ENCODE measurements around the gene TTC28. TPM values are rescaled to one million over a fixed set of nuclear protein-coding genes. Genes with fewer than 3 reads are reported as not detected.

Gene TTC28
- total RNA-seq, 6 experiments from 2014 or later = 10.8 to 18.9 (median 13.6) TPM

GRCh38 chr22:28237112-28237511 is 442.5 kb downstream of the TTC28 start:
- Mint-ChIP-seq H3K4me3 (no peak overlapping the region), H3K27ac (no peak overlapping the region), H3K4me1 (ENCODE audit: low read depth) (peaks cover 15% of the 10 kb centered on the region), H3K27me3 (ENCODE audit: insufficient read depth) (no peaks in the 10 kb centered on the region; the same call in 1 of the 2 replicates), H3K9me3 (no peaks in the 10 kb centered on the region), H3K36me3 (ENCODE audit: low read depth) (peaks cover 5% of the 10 kb centered on the region; the same call in 1 of the 2 replicates)
- no peak for TF ChIP-seq CTCF (IDR thresholded peaks at IDR 0.05)
- no peak for DNase-seq

- TF ChIP-seq CTCF (IDR thresholded peaks at IDR 0.05) = no peak
- Mint-ChIP-seq H3K4me1 (ENCODE audit: low read depth) (peaks cover 39% of the 10 kb centered on the region), H3K27me3 (ENCODE audit: insufficient read depth) (no peaks in the 10 kb centered on the region; the same call in 1 of the 2 replicates), H3K27ac (no peak overlapping the region), H3K9me3 (no peaks in the 10 kb centered on the region), H3K36me3 (ENCODE audit: low read depth) (no peaks in the 10 kb centered on the region), H3K4me3 (no peak overlapping the region)
- no peak for DNase-seq
These were observed 447.4 kb downstream of the TTC28 start for GRCh38 chr22:28232204-28232603.

GRCh38 chr22:28231441-28231840 is 448.2 kb downstream of the TTC28 start:
- Mint-ChIP-seq H3K36me3 (ENCODE audit: low read depth) (no peaks in the 10 kb centered on the region), H3K27ac (no peak overlapping the region), H3K4me3 (no peak overlapping the region), H3K27me3 (ENCODE audit: insufficient read depth) (no peaks in the 10 kb centered on the region; the same call in 1 of the 2 replicates), H3K4me1 (ENCODE audit: low read depth) (peaks cover 35% of the 10 kb centered on the region), H3K9me3 (no peaks in the 10 kb centered on the region)
- DNase-seq = no peak
- no peak for TF ChIP-seq CTCF (IDR thresholded peaks at IDR 0.05)

- no peaks in the 10 kb centered on the region for H3K36me3 Mint-ChIP-seq (ENCODE audit: low read depth)
- H3K4me1 Mint-ChIP-seq (ENCODE audit: low read depth) = peaks cover 35% of the 10 kb centered on the region
- no peaks in the 10 kb centered on the region; the same call in 1 of the 2 replicates for H3K27me3 Mint-ChIP-seq (ENCODE audit: insufficient read depth)
- H3K27ac Mint-ChIP-seq = peak overlapping the region; percentile 55; the same call in 1 of the 2 replicates
- DNase-seq = no peak
- 0 out of 2 replicates have a peak overlapping the region, but pooled peaks have one; percentile 13 for H3K4me3 Mint-ChIP-seq
- TF ChIP-seq CTCF (IDR thresholded peaks at IDR 0.05) = no peak
- H3K9me3 Mint-ChIP-seq = no peaks in the 10 kb centered on the region
These were observed 449.0 kb downstream of the TTC28 start for GRCh38 chr22:28230671-28231070.

GRCh38 chr22:28229566-28230485 is 449.8 kb downstream of the TTC28 start:
- no peaks in the 10 kb centered on the region for H3K36me3 Mint-ChIP-seq (ENCODE audit: low read depth)
- H3K4me3 Mint-ChIP-seq = peak overlapping the region; percentile 13; the same call in 1 of the 2 replicates
- DNase-seq = peak; percentile 69
- H3K9me3 Mint-ChIP-seq = no peaks in the 10 kb centered on the region
- peaks cover 35% of the 10 kb centered on the region for H3K4me1 Mint-ChIP-seq (ENCODE audit: low read depth)
- H3K27ac Mint-ChIP-seq = peak overlapping the region; percentile 55
- H3K27me3 Mint-ChIP-seq (ENCODE audit: insufficient read depth) = no peaks in the 10 kb centered on the region; the same call in 1 of the 2 replicates
- TF ChIP-seq CTCF (IDR thresholded peaks at IDR 0.05) = no peak
